Activated B cell treated with CpG ODN at 0.5 μM for 24 hours (primary cell): ENCODE data around the gene RANBP17. TPM values are rescaled to one million over a fixed set of nuclear protein-coding genes. Genes with fewer than 3 reads are reported as not detected.

Source experiments
- ATAC-seq: fragments of 200-7000 bp; cut with Tn5 transposase; one replicate; pipeline ENCODE4 v1.10.0; 2021; ENCODE audit warnings: low read depth, mild to moderate bottlenecking, moderate library complexity
- CTCF ChIA-PET: fragments of 350-600 bp; sonication (Branson Sonifier 250); formaldehyde crosslinking; loops from one replicate; lab custom pipeline; 2021; ENCODE audit warnings: antibody characterized with exemption; lab: Charles Lee
- POLR2A ChIA-PET: fragments of 350-600 bp; sonication (Branson Sonifier 250); formaldehyde crosslinking; loops from one replicate; lab custom pipeline; 2021; ENCODE audit warnings: antibody characterized with exemption; lab: Charles Lee
- DNase-seq: peaks from one replicate; pipeline ENCODE4 v3.0.0; 2022
- H3K27ac Mint-ChIP-seq: one replicate; pipeline ENCODE4 v1.8.0; 2020; ENCODE audit warnings: mixed read lengths
- H3K27me3 Mint-ChIP-seq: one replicate; pipeline ENCODE4 v1.8.0; 2021; ENCODE audit warnings: mixed read lengths
- H3K36me3 Mint-ChIP-seq: one replicate; pipeline ENCODE4 v1.8.0; 2021; ENCODE audit warnings: low read depth, mixed read lengths
- H3K4me1 Mint-ChIP-seq: one replicate; pipeline ENCODE4 v1.8.0; 2021; ENCODE audit warnings: mixed read lengths
- H3K4me3 Mint-ChIP-seq: one replicate; pipeline ENCODE4 v1.8.0; 2020; ENCODE audit warnings: mild to moderate bottlenecking, mixed read lengths
- H3K9me3 Mint-ChIP-seq: one replicate; pipeline ENCODE4 v1.8.0; 2020; ENCODE audit warnings: mixed read lengths
- CTCF ChIP-seq: fragments of 200-600 bp; IDR thresholded peaks from one replicate; pipeline ENCODE4 v1.8.0; 2022; ENCODE audit warnings: antibody characterized with exemption, mild to moderate bottlenecking
- intact Hi-C: fragments of 100-400 bp; cut with micrococcal nuclease; formaldehyde crosslinking; loops from one replicate; pipeline ENCODE4 v1.15.1; 2024
- total RNA-seq: library from RNA; stranded (reverse); gene quantifications from 2 replicates; pipeline ENCODE4 v1.2.3, GENCODE V29; 2022

RANBP17 gene
- total RNA-seq, 1 donor from 2014 or later: not detected

- CTCF ChIA-PET: no interaction called here
- Mint-ChIP-seq H3K4me3 (no peak overlapping the region), H3K27me3 (peaks cover 2% of the 10 kb centered on the region), H3K4me1 (no peaks in the 10 kb centered on the region), H3K36me3 (no peaks in the 10 kb centered on the region), H3K9me3 (peaks cover 4% of the 10 kb centered on the region), H3K27ac (no peak overlapping the region)
- intact Hi-C loops: no loop called here
- ATAC-seq: no peak
- no peak for DNase-seq
- no peak for TF ChIP-seq CTCF
- POLR2A ChIA-PET: no interaction called here
Observed at GRCh38 chr5:170880084-170880483, 18.3 kb downstream of the RANBP17 start.

- H3K4me3 Mint-ChIP-seq: no peak overlapping the region
- H3K9me3 Mint-ChIP-seq: no peaks in the 10 kb centered on the region
- ATAC-seq (no peak), DNase-seq (no peak)
- intact Hi-C loops: no loop called here
- H3K4me1 Mint-ChIP-seq: no peaks in the 10 kb centered on the region
- ChIA-PET CTCF (no interaction called here), POLR2A (no interaction called here)
- no peaks in the 10 kb centered on the region for H3K36me3 Mint-ChIP-seq
- H3K27ac Mint-ChIP-seq: no peak overlapping the region
- TF ChIP-seq CTCF: no peak
- H3K27me3 Mint-ChIP-seq: no peaks in the 10 kb centered on the region
Observed at GRCh38 chr5:170882345-170882744, 20.5 kb downstream of the RANBP17 start.

- CTCF ChIA-PET: no interaction called here
- no peak for ATAC-seq
- Mint-ChIP-seq H3K4me1 (no peaks in the 10 kb centered on the region), H3K27ac (no peak overlapping the region), H3K27me3 (no peaks in the 10 kb centered on the region), H3K36me3 (no peaks in the 10 kb centered on the region), H3K4me3 (no peak overlapping the region), H3K9me3 (no peaks in the 10 kb centered on the region)
- intact Hi-C loops: no loop called here
- DNase-seq: no peak
- TF ChIP-seq CTCF: no peak
- POLR2A ChIA-PET: no interaction called here
Observed at GRCh38 chr5:170885256-170885655, 23.4 kb downstream of the RANBP17 start.

- intact Hi-C loops: no loop called here
- Mint-ChIP-seq H3K4me3 (no peak overlapping the region), H3K27ac (no peak overlapping the region), H3K9me3 (no peaks in the 10 kb centered on the region), H3K27me3 (no peaks in the 10 kb centered on the region), H3K4me1 (no peaks in the 10 kb centered on the region), H3K36me3 (no peaks in the 10 kb centered on the region)
- no peak for ATAC-seq
- ChIA-PET POLR2A (no interaction called here), CTCF (no interaction called here)
- no peak for TF ChIP-seq CTCF
- no peak for DNase-seq
Observed at GRCh38 chr5:170885809-170886208, 24.0 kb downstream of the RANBP17 start.

- Mint-ChIP-seq H3K4me3 (no peak overlapping the region), H3K9me3 (no peaks in the 10 kb centered on the region), H3K27ac (no peak overlapping the region), H3K4me1 (no peaks in the 10 kb centered on the region), H3K27me3 (no peaks in the 10 kb centered on the region), H3K36me3 (no peaks in the 10 kb centered on the region)
- DNase-seq (no peak), ATAC-seq (no peak)
- CTCF ChIA-PET: no interaction called here
- POLR2A ChIA-PET: no interaction called here
- intact Hi-C loops: no loop called here
- TF ChIP-seq CTCF: no peak
Observed at GRCh38 chr5:170886210-170886894, 24.5 kb downstream of the RANBP17 start.
